Measurements from ENCODE around the gene UBR4.

UBR4 gene

DNA sequence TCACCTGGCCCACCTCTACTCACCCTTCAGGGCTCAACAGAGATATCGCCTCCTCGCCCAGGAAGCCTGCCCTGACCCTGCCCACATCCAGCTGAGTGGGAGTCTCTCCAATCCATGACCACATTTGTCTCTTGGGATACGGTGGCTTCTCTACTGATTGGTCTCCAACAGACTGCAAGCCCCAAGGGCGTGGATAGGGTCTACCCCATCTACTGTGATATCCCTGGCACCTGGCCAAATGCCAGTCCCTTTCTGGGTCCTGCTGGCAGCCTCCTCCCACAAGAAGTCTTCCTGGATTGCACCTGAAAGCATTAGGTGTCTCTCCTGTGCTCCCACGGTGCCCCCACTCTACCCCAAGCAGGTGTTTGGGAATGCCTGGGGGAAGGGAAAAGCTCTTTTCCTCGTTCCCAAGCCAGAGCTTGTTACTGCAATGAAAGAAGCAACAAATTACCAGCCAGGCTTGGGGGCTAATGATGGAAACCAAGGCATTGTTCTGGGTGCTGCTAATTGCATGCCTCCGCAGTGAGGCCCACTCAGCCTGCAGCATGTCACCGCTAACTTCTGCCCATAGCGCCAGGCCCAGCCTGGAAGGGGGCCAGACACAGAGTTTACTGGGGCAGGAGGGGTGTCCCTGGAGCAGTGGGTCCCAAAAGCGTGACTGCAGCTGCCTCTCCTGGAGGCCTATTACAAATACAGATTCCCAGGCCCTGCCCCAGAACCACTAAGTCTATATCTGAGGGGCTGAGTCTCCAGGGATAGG is 162.9 kb downstream of the UBR4 start:
- DNase-seq: no peak

DNA sequence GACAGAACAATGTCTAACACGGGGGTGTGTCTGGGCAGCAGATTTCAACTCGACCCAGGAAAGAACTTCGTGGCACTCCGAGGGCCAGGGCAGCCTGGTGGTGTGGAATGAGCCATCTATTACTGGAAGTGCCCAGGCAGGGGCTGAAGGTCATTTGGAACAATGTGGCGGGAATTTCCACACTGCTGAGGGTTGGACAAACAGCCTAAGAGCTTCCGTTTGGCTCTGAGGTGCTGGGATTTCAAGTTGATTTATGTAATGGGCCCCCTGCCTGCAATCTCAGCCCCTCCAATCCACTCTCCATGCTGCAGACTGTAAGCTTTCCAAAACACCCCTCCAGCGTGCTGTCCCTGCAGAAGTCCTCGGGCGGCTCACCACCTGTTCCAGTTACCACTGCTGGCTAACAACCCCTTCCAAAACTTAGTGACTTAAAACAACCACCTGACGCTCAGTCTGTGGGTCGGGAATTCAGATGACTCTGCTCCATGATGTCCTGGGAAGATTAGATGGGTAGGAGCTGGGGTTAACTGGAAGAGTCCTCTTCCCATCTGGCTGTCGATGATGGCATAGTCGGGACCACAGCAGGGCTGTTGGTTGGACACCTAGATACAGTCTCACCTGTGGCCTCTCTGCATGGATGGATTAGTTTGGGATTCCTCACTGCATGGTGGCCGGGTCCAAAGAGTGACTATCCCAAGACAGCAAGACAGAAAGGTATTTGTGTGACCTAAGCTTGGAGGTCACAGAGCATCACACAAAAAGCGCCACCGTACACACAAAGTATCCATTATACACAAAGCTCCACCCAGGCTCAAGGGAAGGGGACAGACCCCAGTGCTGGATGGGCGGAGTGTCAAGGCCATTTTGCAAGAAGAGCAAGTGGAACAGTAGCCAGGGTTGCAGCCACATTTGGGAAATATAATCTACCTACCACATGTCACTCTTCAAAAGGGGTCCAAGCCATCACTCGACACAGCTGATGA is 163.9 kb downstream of the UBR4 start:
- no peak for DNase-seq

DNA sequence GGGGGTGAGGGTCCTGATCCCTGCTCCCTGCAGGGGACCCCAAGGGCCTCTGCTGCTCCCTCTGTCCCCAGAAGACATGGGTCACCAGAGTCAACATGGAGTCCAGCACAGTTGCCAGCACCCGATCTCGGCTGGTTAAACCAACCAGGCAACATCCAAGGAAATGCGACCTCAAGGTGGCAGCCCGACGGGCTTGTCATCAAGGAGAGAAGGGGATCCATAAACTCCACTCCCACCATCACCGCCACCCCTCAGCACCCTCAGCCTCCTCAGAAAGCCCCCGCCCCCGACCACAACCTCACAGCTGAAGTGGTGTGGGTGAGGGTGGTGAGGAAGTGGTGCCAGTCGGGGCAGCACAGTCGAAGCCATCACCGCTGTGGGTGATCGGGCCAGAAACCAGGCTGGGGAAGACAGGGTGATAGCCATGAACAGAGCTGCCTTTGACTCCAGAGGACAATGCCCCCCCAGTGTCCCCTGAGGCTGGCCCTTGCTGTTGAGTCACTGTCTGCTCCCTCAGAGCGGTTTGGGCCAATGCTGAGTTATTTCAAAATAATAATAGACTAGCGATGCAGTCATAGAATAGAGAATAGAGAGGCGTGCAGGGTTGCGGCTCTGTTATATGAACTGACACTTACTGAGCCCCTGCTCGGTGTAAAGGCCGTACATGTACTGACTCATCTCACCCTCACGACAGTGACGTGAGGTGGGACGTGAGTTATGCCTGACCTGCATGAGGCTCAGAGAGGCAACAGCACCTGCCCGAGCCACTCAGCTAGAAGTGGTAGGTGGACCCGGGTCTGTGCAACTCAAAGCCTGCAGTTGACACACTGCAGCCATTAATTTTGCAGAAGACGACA is 164.9 kb downstream of the UBR4 start:
- DNase-seq: no peak

DNA sequence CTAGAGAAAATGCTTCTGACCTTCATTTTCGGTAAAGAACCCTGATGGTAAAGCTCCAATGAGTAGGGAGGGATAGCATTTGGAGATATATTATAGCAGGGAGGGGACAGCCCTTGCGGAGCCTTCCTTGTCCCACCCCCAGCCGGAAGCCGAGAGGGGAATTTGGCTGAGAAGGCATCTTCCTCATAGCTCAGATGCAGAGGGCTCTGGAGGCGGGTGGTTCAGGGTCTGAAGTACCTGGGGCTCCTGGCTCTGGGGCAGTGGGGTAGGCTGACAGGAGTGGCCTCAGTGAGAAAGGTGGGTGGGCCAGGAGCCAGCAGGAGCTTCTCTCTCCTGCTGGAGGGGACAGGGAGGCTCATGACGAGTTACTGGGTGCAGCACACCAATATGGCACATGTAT is 165.6 kb downstream of the UBR4 start:
- DNase-seq: no peak

DNA sequence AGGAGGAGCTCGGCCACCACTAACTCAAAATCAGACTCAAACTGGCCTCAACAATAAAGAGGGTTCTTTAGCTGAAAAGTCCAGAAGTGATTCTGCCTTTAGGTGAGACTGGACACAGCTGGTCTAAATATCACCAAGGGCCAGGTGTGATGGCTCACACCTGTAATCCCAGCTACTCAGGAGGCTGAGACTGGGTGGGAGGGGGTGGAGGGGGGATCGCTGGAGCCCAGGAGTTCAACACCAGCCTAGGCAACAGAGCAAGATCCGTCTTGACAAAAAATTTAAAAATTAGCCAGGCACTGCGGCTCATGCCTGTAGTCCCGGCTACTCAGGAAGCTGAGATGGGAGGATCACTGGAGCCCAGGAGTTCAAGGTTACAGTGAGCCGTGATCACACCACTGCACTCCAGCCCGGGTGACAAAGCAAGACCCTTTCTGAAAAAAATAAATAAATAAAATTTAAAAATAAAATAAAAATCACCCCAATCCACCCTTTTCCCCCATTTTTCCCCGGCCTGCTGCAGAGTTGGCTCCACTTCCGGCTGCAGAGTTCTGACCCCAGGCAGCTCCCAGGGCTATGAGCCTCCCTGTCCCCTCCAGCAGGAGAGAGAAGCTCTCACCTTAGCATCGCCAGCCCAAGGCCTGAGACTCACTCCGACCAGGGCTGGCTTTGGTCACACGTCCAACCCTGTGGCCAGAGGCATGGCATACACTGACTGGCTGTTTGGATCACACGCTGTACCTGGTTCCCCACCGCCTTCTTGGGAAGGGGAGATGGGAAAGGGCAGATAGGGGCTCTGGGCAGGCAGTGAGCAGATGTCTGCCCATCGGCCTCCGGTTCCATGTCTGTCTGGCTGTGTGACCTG is 166.3 kb downstream of the UBR4 start:
- no peak for DNase-seq

DNA sequence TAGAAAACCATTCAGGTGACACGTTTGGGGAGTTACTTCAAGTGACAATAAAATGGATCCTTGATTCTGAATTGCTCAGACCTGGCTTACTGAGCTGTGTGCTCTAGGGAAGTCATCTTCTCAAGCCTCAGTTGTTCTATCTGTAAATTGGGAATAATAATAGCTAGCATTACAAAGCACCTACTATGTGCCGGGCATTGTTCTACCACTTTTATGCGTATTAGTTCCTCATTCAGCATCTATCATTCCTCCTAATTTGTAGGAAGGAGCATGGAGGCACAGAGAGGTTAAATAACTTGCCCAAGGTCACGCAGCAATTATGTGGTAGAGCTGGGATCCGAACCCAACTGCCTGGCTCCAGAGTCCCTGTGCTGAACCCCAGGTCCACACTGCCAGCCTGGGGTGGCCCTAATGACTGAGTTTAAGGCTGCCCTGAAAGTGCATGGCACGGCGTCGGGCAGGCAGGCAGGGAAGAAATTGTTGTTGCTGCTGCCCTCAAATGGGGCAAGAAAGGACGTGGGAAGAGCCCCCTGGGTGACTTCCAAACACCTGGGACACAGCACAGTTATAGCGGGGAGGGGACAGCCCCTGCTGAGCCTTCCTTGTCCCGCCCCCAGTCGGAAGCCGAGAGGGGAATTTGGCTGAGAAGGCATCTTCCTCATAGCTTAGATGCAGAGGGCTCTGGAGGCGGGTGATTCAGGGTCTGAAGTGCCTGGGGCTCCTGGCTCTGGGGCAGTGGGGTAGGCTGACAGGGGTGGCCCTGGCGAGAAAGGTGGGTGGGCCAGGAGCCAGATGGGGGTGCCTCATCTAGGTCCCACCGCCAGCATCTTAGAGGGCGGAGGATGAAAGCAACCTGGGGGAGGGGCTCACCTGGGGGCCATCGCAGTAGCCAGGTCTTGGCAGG is 167.1 kb downstream of the UBR4 start:
- no peak for DNase-seq

DNA sequence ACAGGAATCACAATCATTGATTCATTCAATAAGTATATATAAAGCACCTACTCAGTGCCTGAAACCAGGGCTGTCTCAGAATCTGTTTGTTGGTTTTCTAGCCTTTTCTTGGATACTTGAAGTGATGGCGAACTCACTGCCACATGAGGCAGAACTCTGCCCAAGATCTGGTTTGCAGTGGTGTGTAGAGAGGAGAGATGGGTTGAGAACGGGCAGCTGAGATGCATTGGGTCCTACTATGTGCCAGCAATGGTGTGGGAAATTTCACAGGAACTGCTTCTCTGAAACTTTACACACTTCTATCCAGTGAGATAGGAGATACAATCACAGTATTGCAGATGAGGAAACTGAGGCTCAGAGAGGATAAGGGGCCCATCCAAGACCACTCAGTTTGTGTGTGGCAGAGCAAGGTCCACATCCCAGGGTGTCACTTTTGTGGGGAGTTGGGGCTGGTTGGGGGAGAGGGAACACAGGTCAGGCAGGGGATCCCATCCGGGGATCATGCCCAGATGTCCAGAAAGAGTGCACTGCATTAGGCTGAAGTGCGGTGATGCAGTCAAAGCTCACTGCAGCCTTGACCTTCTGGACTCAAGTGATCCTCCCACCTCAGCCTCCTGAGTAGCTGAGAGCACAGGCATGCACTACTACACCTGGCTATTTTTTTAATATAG is 169.9 kb downstream of the UBR4 start:
- no peak for DNase-seq

DNA sequence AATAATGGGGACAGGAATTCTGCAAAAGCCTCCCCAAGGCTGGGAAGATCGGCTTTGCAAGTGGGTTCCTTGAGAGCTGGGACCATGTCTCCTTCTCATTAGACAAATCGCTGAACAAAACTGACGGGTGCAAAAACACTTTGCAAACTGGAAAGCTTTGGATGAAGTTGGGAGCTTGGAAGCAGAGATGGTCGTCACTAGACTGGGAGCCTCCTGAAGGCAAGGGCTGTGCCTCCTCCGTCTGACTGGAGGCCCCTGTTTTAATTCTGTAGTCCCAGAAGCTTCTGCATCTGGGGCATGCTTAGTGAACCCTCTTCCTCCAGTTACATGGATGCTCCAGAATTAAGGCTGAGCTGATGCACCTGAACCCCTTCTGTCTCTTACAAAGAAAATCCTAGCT is 171.3 kb downstream of the UBR4 start:
- DNase-seq: no peak

DNA sequence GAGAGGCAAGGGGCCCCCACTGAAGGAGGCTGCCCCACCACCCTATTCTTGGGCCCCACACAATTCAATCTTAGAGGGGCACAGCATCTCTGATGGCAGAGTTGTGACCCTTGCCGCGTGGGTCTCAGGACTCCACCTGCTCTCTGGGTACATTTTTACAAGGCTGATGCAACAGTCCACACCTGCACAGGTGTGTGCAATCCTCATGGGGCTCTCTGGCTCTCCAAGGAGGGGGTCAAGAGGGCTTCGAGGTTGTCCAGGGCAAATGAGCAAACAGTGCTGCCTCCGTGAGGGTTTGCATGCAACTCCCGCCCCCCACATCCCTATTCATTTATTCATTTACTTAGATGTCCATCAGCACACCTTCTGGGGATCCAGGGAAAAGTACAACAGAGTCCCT is 172.0 kb downstream of the UBR4 start:
- DNase-seq: no peak

DNA sequence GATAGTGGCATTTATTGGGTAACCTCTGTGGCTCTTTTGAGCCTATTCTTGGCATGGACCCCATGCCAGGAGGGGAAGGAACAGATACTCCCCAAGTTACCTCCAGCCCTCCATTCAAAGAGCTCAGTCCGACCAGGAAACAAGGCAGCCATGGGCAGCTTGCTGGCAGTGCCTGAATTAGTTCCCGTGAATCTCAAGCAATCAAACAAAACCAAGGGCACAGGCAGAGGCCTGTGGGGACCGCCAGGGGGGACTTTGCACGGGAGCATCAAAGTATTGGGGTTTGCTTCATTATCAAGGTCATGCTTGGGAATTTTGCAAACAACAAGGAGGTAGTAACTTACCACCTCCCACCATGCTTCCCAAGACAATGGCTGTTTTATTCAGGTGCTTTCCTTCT is 172.4 kb downstream of the UBR4 start:
- DNase-seq: no peak

DNA sequence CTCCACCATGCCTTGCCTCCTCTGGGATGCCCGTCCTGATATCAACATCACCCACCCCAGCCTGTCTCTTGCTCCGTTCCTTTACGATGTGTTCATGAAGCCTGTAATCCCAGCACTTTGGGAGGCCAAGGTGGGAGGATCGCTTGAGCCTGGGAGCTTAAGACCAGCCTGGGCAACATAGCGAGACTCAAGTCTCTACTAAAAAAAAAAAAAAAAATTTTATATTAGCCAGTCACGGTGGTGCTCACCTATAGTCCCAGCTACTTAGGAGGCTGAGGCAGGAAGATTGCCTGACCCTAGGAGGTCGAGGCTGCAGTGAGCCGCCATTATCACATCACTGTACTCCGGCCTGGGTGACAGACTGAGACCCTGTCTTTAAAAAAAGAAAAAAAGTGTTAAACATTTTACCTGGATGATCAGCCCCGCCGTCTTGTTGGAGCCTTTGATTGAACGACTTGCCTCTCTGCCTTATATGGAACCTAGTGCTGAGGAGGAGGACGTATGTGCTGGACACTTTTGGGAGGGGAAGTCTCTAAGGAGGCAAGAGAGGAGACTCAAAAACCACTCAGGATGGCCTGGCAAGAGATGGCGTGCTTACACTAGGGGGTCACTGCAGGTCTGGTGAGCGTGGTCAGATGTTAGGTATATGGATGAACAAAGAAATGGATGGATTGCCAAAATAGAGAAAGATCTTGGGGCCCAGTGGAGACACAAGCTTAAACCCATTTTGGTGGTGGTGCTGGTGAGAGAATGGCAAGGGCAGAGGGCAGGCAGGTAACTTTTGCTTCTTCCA is 173.1 kb downstream of the UBR4 start:
- no peak for DNase-seq

DNA sequence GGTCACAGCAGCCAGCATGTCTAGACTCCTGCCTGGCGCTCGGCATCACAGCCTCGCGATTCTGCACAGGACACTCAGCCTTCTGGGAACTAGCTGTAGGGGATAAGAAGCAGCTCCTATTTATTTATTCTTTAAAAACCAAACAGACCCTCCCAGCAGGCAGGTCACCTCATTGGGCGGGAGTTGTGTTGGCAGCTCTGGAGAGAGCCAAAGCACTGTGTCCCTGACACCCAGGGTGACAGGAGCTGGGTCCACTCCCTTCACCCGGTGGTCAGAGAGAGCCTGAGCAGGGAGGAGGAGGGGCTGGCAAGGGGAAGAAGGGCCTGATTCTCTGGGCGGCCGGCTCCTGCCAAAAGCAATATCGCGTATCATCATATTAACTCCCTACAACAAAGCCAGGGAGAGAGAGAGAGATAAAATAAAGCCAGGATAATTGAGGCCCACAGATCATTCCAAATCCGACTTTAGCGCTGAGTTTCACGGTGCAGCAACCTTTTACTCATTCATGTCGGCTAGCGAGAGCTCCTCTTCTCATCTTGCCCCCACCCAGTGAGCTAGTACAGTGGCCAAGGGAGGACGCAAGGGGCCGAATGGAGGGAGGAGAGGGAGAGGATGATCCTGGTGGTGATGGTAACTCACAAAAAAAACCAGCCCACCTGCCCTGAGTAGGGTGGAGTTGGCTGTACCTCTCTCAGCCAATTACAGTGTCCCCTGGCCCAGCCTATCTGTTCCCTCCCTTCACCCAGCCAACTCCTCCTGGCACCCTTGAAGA is 173.8 kb downstream of the UBR4 start:
- DNase-seq: no peak

DNA sequence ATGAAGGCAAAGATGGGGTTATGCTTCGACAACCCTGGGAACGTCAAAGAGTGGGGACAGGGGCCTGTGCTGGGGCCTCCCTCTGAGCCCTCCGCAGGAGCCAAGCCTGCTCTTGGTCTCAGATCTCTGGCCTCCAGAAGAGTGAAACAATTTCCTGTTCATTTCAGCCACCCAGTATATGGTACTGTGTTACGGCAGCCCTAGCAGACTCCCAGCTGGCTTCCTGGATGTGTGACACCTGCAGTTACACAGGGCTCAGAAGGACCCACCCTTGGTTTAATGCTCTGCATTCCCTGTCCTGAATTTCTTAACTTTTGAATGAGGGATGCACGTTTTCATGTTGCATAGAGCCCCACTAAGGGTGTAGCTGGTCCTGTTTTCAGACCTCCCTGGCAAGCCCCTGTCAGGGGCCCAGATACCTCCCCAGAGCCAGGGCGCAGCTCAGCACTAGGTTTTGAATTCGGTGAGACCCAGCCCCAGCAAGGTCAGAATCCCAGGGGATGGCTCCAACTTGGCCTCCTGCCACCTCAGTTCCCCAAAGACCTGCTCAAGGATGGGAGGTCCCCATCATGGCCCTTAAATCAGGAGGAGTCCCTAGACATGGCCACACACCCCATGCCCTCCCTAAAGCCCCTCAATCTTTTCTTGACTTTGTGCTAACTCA is 174.6 kb downstream of the UBR4 start:
- no peak for DNase-seq

DNA sequence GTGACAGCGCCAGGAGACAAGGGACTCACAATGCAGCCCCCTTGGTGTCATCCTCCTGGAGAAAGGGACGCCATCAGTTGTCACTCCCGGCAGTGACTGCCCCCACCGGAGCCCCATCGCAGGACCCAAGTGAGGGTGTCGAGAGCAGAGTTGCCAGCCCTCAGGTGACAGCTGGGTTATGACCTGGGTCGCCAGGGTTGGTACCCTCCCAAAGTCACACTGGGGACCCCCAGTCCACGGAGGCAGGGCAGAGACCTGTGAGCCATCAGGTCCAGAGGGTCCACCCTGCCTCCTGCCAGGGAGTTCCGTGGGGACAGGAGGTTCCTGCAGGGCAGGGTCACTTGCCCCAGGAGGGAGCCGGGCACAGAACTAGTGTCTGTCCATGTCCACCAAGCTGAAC is 175.3 kb downstream of the UBR4 start:
- DNase-seq: no peak

DNA sequence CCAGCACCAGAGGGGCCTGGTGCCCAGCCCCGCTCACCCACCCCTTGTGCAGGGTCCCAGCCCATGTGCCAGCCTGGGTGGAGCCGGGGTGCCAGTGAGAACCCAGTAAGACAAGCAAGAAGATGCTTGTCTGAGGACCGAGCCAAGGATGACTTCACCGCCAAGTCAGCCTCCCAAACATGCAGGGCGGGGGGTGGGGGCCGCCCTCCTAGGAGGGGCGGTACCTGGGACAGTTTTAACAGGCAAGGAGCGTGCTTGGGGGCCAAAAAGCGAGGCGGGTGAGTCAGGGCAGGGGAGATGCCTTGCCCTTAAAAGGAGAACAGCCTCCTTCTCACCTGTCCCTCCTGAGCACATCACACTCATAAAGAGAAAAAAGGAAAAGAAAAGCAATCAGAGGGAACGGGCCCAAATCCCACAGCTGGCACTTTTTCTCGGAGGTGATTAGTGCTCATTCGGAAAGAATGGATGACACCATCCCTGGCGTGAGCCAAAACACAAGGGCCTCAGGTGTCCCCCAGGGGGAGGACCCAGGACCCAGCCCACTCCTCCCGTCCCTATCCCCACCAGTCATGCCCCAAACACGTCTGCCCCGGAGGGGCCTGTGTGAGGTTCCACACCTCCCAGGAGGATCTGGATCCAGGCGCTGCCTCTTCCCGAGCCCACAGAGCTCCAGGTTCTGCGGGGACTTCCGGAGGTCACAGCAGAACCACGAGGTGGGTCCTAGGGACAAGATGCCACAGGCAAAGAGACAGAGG is 176.0 kb downstream of the UBR4 start:
- DNase-seq: no peak

DNA sequence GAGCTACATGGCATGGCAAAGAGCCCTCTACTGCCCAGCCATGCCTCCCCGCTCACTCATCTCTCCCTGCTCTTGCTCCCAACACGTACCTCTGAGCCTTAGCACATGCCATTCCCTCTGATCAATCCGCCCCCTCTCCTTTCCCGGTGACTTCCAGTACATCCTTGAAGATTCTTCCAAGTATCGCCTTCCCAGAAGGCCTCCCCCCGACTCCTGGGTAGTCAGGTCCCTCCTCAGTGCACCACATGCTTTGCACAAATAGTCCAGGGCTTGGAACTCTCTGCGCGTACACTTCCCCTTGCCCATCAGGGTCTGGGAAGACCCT is 176.6 kb downstream of the UBR4 start:
- DNase-seq: no peak

DNA sequence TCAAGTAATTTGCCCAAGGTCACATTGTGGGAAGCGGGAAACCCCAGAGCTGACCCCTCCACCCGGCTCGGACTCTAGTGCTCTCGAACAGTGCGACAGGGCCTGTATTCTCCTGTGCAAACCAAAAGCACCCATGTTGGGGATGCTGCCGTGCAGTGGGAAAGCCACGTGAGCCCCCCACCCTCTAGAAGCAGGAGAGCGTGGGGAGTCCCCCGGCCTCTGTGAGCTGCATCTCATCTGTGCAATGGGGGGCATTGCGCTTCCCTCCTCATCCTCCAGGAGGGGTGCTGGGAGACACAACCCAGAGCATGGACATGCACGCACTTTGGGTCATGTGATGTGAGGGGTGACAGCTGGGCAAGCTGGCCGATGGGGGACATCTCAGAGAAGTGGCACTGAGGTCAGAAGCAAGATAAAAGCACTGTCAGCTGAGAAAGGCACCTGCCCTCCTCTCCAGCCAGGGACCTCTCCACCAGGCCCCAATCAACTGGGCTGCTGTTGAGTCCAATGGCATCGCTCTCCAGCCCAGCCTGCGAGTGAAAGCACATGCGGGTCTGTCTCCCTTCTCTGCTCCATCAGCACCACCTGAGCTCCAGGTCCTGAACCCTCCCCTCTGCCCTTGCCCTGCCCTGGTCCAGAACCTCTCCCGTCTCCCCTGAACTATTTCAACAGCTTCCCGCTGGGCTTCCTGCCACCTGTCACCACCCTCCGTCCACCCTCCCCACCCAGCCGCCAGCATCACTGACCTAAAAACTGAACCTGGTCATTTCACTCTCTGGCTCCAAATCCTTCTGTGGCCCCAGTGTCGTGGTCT is 177.2 kb downstream of the UBR4 start:
- no peak for DNase-seq

Data from NCI-H1048 (cell line).